SU-DHL-6 (cell line): ENCODE results near the gene PUM1.

Experiments
- EZH2phosphoT487 ChIP-seq: fragments of 200-600 bp; sonication (generic), shearing (Covaris generic); conservative IDR thresholded peaks from 2 replicates; pipeline ENCODE4 v1.6.1; 2018; ENCODE audit warnings: mild to moderate bottlenecking, antibody characterized with exemption, low read length, moderate library complexity, mixed read lengths
- TF ChIP-seq, protein P1 (sequence below): fragments of 200-600 bp; sonication (generic); IDR thresholded peaks from one replicate; pipeline ENCODE4 v1.5.1; 2017; ENCODE audit warnings: antibody characterized with exemption, mild to moderate bottlenecking, low read length, moderate library complexity; ENCODE audit not compliant: insufficient read depth, poor library complexity, severe bottlenecking

DNA sequence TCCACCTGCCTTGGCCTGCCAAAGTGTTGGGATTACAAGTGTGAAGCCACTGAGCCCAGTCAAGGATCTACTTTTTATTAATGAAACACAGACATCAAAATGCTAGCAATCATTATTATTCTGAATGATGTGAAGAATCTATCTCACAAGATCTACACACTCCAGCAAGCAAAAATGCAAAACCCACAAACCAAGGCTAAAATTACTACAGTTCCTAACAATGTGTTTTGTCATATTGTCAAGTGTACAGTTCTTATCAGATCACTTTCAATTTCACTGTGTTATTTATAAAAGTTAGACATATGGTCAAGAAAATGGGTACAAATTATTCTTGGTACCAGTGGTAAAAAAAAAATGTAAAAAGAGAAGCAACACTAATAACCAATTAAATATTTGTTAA is 95.6 kb downstream of the PUM1 start:
- TF ChIP-seq, protein P1, sequence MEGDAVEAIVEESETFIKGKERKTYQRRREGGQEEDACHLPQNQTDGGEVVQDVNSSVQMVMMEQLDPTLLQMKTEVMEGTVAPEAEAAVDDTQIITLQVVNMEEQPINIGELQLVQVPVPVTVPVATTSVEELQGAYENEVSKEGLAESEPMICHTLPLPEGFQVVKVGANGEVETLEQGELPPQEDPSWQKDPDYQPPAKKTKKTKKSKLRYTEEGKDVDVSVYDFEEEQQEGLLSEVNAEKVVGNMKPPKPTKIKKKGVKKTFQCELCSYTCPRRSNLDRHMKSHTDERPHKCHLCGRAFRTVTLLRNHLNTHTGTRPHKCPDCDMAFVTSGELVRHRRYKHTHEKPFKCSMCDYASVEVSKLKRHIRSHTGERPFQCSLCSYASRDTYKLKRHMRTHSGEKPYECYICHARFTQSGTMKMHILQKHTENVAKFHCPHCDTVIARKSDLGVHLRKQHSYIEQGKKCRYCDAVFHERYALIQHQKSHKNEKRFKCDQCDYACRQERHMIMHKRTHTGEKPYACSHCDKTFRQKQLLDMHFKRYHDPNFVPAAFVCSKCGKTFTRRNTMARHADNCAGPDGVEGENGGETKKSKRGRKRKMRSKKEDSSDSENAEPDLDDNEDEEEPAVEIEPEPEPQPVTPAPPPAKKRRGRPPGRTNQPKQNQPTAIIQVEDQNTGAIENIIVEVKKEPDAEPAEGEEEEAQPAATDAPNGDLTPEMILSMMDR, result no peak
- no peak for TF ChIP-seq EZH2phosphoT487
